ENCODE results near the gene OPCML. TPM values are rescaled to one million over a fixed set of nuclear protein-coding genes. Genes with fewer than 3 reads are reported as not detected.

OPCML gene
- total RNA-seq, 1 donor from 2014 or later = 2.7 TPM

DNA sequence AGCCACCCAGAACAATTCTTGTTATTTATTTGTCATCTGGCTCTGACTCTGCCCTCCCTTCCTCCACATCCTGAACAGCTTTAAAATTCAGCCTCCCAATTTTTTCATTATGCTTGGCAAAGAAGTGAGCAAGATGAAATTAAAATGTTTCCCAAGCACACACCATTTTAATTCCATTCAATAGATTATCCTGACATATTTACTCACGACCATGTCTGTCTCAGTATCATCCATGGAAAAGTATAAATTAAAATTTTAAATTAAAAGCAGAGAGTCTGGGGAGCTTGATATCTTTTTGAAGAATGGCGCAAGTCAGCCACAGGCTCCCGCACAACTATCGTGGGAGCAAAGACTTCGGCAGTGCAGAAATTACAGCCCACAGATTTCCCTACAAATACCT, 862.4 kb downstream of the OPCML start:
- peaks cover 1% of the 10 kb centered on the region for H3K36me3 Mint-ChIP-seq (ENCODE audit: low read depth)
- H3K27me3 Mint-ChIP-seq (ENCODE audit: low read depth) = no peaks in the 10 kb centered on the region

DNA sequence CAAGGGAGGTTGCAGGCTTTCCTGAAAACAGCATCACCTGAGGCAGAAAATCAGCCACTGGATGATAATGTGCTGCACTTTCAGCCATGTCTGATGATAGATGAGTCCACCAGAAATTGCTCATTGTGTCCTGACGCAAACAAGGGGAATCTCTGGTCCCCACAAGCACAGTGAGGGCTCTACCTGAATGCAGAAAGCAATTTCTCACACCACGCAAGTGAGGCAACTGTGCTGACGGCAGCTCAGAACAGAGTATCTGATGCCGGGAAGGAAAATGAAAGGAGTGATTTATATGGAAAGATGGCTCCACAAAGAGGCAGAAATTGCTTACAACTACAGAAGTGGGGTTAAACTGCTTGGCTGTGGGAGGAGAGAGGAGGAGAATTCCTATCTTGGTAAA, 867.1 kb downstream of the OPCML start:
- no peaks in the 10 kb centered on the region for H3K27me3 Mint-ChIP-seq (ENCODE audit: low read depth)
- peaks cover 1% of the 10 kb centered on the region for H3K36me3 Mint-ChIP-seq (ENCODE audit: low read depth)
- TF ChIP-seq, protein P1, sequence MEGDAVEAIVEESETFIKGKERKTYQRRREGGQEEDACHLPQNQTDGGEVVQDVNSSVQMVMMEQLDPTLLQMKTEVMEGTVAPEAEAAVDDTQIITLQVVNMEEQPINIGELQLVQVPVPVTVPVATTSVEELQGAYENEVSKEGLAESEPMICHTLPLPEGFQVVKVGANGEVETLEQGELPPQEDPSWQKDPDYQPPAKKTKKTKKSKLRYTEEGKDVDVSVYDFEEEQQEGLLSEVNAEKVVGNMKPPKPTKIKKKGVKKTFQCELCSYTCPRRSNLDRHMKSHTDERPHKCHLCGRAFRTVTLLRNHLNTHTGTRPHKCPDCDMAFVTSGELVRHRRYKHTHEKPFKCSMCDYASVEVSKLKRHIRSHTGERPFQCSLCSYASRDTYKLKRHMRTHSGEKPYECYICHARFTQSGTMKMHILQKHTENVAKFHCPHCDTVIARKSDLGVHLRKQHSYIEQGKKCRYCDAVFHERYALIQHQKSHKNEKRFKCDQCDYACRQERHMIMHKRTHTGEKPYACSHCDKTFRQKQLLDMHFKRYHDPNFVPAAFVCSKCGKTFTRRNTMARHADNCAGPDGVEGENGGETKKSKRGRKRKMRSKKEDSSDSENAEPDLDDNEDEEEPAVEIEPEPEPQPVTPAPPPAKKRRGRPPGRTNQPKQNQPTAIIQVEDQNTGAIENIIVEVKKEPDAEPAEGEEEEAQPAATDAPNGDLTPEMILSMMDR (IDR thresholded peaks at IDR 0.05) = no peak
- no peak overlapping the region for H3K4me3 Mint-ChIP-seq (ENCODE audit: unreplicated experiment)
- no peaks in the 10 kb centered on the region for H3K4me1 Mint-ChIP-seq (ENCODE audit: low read depth)
- no peak for DNase-seq (ENCODE audit: low spot score)
- H3K9me3 Mint-ChIP-seq (ENCODE audit: low read depth) = no peaks in the 10 kb centered on the region
- no peak overlapping the region for H3K27ac Mint-ChIP-seq (ENCODE audit: unreplicated experiment)

More for the DNA sequence above, 862.4 kb downstream of the OPCML start:
- Mint-ChIP-seq H3K9me3 (ENCODE audit: low read depth) (no peaks in the 10 kb centered on the region), H3K27ac (ENCODE audit: unreplicated experiment) (no peak overlapping the region), H3K4me3 (ENCODE audit: unreplicated experiment) (no peak overlapping the region), H3K4me1 (ENCODE audit: low read depth) (peaks cover 5% of the 10 kb centered on the region)
- DNase-seq (ENCODE audit: low spot score) = no peak
- TF ChIP-seq, protein P1 (IDR thresholded peaks at IDR 0.05) = no peak

GRCh38 chr11:132658696-132659095, 873.6 kb downstream of the OPCML start:
- TF ChIP-seq, protein P1 (IDR thresholded peaks at IDR 0.05) = no peak
- Mint-ChIP-seq H3K4me3 (ENCODE audit: unreplicated experiment) (no peak overlapping the region), H3K27ac (ENCODE audit: unreplicated experiment) (no peak overlapping the region), H3K27me3 (ENCODE audit: low read depth) (peaks cover 3% of the 10 kb centered on the region), H3K9me3 (ENCODE audit: low read depth) (no peaks in the 10 kb centered on the region), H3K36me3 (ENCODE audit: low read depth) (no peaks in the 10 kb centered on the region), H3K4me1 (ENCODE audit: low read depth) (no peaks in the 10 kb centered on the region)
- no peak for DNase-seq (ENCODE audit: low spot score)

- H3K36me3 Mint-ChIP-seq (ENCODE audit: low read depth) = no peaks in the 10 kb centered on the region
- H3K9me3 Mint-ChIP-seq (ENCODE audit: low read depth) = no peaks in the 10 kb centered on the region
- H3K4me1 Mint-ChIP-seq (ENCODE audit: low read depth) = no peaks in the 10 kb centered on the region
- TF ChIP-seq, protein P1 (IDR thresholded peaks at IDR 0.05) = no peak
- no peak overlapping the region for H3K4me3 Mint-ChIP-seq (ENCODE audit: unreplicated experiment)
- DNase-seq (ENCODE audit: low spot score) = no peak
- no peak overlapping the region for H3K27ac Mint-ChIP-seq (ENCODE audit: unreplicated experiment)
- H3K27me3 Mint-ChIP-seq (ENCODE audit: low read depth) = peaks cover 3% of the 10 kb centered on the region
Measured at GRCh38 chr11:132658004-132658403, 874.3 kb downstream of the OPCML start.

- no peaks in the 10 kb centered on the region for H3K4me1 Mint-ChIP-seq (ENCODE audit: low read depth)
- H3K36me3 Mint-ChIP-seq (ENCODE audit: low read depth) = no peaks in the 10 kb centered on the region
- TF ChIP-seq, protein P1 (IDR thresholded peaks at IDR 0.05) = no peak
- no peak for DNase-seq (ENCODE audit: low spot score)
- H3K27ac Mint-ChIP-seq (ENCODE audit: unreplicated experiment) = no peak overlapping the region
- no peak overlapping the region for H3K4me3 Mint-ChIP-seq (ENCODE audit: unreplicated experiment)
- peaks cover 3% of the 10 kb centered on the region for H3K27me3 Mint-ChIP-seq (ENCODE audit: low read depth)
- no peaks in the 10 kb centered on the region for H3K9me3 Mint-ChIP-seq (ENCODE audit: low read depth)
Measured at GRCh38 chr11:132655187-132655855, 877.0 kb downstream of the OPCML start.
